C4-2B (cell line): ENCODE data around the gene ANKRD18B.

ENCODE experiments used
- ZFX ChIP-seq: fragments of 450-650 bp; IDR thresholded peaks from 2 replicates; pipeline ENCODE4 v1.6.1; 2017
- TF ChIP-seq, protein P1 (sequence below): fragments of 450-650 bp; conservative IDR thresholded peaks from 2 replicates; pipeline ENCODE4 v1.5.1; 2017; ENCODE audit warnings: mild to moderate bottlenecking

- TF ChIP-seq, protein P1, sequence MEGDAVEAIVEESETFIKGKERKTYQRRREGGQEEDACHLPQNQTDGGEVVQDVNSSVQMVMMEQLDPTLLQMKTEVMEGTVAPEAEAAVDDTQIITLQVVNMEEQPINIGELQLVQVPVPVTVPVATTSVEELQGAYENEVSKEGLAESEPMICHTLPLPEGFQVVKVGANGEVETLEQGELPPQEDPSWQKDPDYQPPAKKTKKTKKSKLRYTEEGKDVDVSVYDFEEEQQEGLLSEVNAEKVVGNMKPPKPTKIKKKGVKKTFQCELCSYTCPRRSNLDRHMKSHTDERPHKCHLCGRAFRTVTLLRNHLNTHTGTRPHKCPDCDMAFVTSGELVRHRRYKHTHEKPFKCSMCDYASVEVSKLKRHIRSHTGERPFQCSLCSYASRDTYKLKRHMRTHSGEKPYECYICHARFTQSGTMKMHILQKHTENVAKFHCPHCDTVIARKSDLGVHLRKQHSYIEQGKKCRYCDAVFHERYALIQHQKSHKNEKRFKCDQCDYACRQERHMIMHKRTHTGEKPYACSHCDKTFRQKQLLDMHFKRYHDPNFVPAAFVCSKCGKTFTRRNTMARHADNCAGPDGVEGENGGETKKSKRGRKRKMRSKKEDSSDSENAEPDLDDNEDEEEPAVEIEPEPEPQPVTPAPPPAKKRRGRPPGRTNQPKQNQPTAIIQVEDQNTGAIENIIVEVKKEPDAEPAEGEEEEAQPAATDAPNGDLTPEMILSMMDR = no peak
- no peak for TF ChIP-seq ZFX
These were observed 43.9 kb upstream of the ANKRD18B start for GRCh38 chr9:33480106-33480505.
